Globus pallidus (tissue), 1 donor: ENCODE results near the gene ARHGEF38.

ENCODE experiments used
- DNase-seq: peaks from one replicate; pipeline ENCODE4 v3.0.0-alpha.2; 2015; ENCODE audit warnings: low spot score

ARHGEF38 gene

GRCh38 chr4:105551965-105552746 is at the start of gene ARHGEF38:
TSS of gene ARHGEF38 (plus strand) at chr4:105552620. CDS start at chr4:105552766, 146 bp downstream.
- no peak for DNase-seq

GRCh38 chr4:105503484-105503883 is 48.9 kb upstream of the ARHGEF38 start:
- no peak for DNase-seq

GRCh38 chr4:105504744-105505143 is 47.7 kb upstream of the ARHGEF38 start:
- no peak for DNase-seq

- no peak for DNase-seq
Observed at GRCh38 chr4:105509291-105509690, 43.1 kb upstream of the ARHGEF38 start.

- DNase-seq, result no peak
Observed at GRCh38 chr4:105509714-105510113, 42.7 kb upstream of the ARHGEF38 start.

- no peak for DNase-seq
Observed at GRCh38 chr4:105510245-105510644, 42.2 kb upstream of the ARHGEF38 start.

- peak; percentile 51 for DNase-seq
Observed at GRCh38 chr4:105520819-105521790, 31.3 kb upstream of the ARHGEF38 start.

GRCh38 chr4:105526656-105527055 is 25.8 kb upstream of the ARHGEF38 start:
- DNase-seq, result no peak

- no peak for DNase-seq
Observed at GRCh38 chr4:105527081-105527480, 25.3 kb upstream of the ARHGEF38 start.

- DNase-seq, result no peak
Observed at GRCh38 chr4:105536601-105537000, 15.8 kb upstream of the ARHGEF38 start.

GRCh38 chr4:105541420-105541819 is 11.0 kb upstream of the ARHGEF38 start:
- DNase-seq, result no peak

GRCh38 chr4:105542039-105542438 is 10.4 kb upstream of the ARHGEF38 start:
- no peak for DNase-seq

- no peak for DNase-seq
Observed at GRCh38 chr4:105543346-105543745, 9.1 kb upstream of the ARHGEF38 start.

- DNase-seq, result no peak
Observed at GRCh38 chr4:105543881-105544280, 8.5 kb upstream of the ARHGEF38 start.

GRCh38 chr4:105544520-105545286 is 7.7 kb upstream of the ARHGEF38 start:
- no peak for DNase-seq

- DNase-seq, result peak; percentile 16
Observed at GRCh38 chr4:105546086-105546485, 6.3 kb upstream of the ARHGEF38 start.

- no peak for DNase-seq
Observed at GRCh38 chr4:105547769-105548168, 4.7 kb upstream of the ARHGEF38 start.

GRCh38 chr4:105548483-105548882 is 3.9 kb upstream of the ARHGEF38 start:
- no peak for DNase-seq

GRCh38 chr4:105550641-105551040 is 1.8 kb upstream of the ARHGEF38 start:
- DNase-seq, result no peak

- DNase-seq, result no peak
Observed at GRCh38 chr4:105555409-105555808, 3.0 kb downstream of the ARHGEF38 start.

- no peak for DNase-seq
Observed at GRCh38 chr4:105556206-105556605, 3.8 kb downstream of the ARHGEF38 start.

- DNase-seq, result no peak
Observed at GRCh38 chr4:105558277-105558676, 5.9 kb downstream of the ARHGEF38 start.
